Psoas muscle (tissue), 8 donors: ENCODE measurements around the gene RBMS2. TPM values are rescaled to one million over a fixed set of nuclear protein-coding genes. Genes with fewer than 3 reads are reported as not detected.
"Not testable (repeated sequence)": the region's sequence is repeated elsewhere in the genome, so short reads cannot be mapped to it uniquely, and the experiment has no call there.

Experiments
- ATAC-seq, 4 donors: fragments of 200-7000 bp; cut with Tn5 transposase; one replicate each; pipeline ENCODE4 v1.9.1; 2020; ENCODE audit warnings: moderate library complexity in 3 of 4, mild to moderate bottlenecking in 2 of 4
- DNase-seq, 2 donors: peaks; one replicate each; pipeline ENCODE4 v3.0.0-alpha.2; 2020
- H3K27ac ChIP-seq: fragments of 200-600 bp; one replicate; pipeline ENCODE4 v1.8.0; 2022
- H3K27me3 ChIP-seq, 3 donors: fragments of 200-600 bp in 1 of 3; one replicate each; pipeline versions ENCODE4 v1.6.1 to v1.8.0; 2013 to 2022; ENCODE audit warnings: low read length in 2 of 3, mild to moderate bottlenecking in 2 of 3, moderate library complexity in 1 of 3; ENCODE audit not compliant: insufficient read depth in 3 of 3
- H3K36me3 ChIP-seq, 2 donors: fragments of 200-600 bp in 1 of 2; one replicate each; pipeline versions ENCODE4 v1.6.1 to v1.8.0; 2013 to 2022; ENCODE audit warnings: low read depth in 1 of 2, mild to moderate bottlenecking in 1 of 2, moderate library complexity in 1 of 2; ENCODE audit not compliant: insufficient read depth in 1 of 2
- H3K4me1 ChIP-seq: fragments of 200-600 bp; one replicate; pipeline ENCODE4 v1.8.0; 2022
- H3K4me3 ChIP-seq: fragments of 200-600 bp; one replicate; pipeline ENCODE4 v1.8.0; 2022; ENCODE audit warnings: mild to moderate bottlenecking
- H3K9me3 ChIP-seq: fragments of 200-600 bp; one replicate; pipeline ENCODE4 v1.8.0; 2022
- WGBS, 3 donors: extraction: QIAGEN DNeasy Blood & Tissue Kit; methylation state at CpG; one replicate each; pipeline versions ENCODE4 v1.1.6 to v1.1.7; 2013; 5-methylcytosine and 5-hydroxymethylcytosine counted together
- intact Hi-C, 2 donors: fragments of 100-400 bp; cut with DNase I; formaldehyde crosslinking; loops; one replicate each; pipeline versions ENCODE4 v1.11.0 to v1.14.2; 2022
- polyA plus RNA-seq, 3 donors: library from polyadenylated mRNA; stranded (reverse); fragments of 200-250 nt; gene quantifications; one replicate each; pipeline ENCODE4 v1.2.3, GENCODE V29; 2013
- total RNA-seq, 4 donors: library from RNA; stranded (reverse); fragmentation: NEBNext Ultra II Directional in 2 of 4; extraction: Animal tissue kit (Norgen Biotek cat#: 25700) in 2 of 4; gene quantifications; one replicate each; pipeline versions ENCODE4 v1.2.1 to v1.2.4, GENCODE V29; 2021 to 2023
- TF ChIP-seq, protein P1 (sequence below): fragments of 200-600 bp; IDR thresholded peaks from one replicate; pipeline ENCODE4 v1.8.0; 2022; ENCODE audit warnings: antibody characterized with exemption
- donor health status: healthy with polysubstance abuse.
- donor health status: DM: no; HTN: no; CAD: no; lungs with moderate emphysema.
- donor health status: Bipolar disorder and iron deficiency.
- donor health status: healthy.
- donor health status: DM: yes; HTN: yes; CAD: no.
- donor health status: DM: no; HTN: no; CAD: no.
- donor health status: DM: no; HTN: no; CAD: no.
- donor health status: DM: yes; HTN: yes; CAD: no.

The RBMS2 gene
- total and polyA plus RNA-seq, 7 donors, result 3.0 to 20.5 (median 11.8) TPM

DNA sequence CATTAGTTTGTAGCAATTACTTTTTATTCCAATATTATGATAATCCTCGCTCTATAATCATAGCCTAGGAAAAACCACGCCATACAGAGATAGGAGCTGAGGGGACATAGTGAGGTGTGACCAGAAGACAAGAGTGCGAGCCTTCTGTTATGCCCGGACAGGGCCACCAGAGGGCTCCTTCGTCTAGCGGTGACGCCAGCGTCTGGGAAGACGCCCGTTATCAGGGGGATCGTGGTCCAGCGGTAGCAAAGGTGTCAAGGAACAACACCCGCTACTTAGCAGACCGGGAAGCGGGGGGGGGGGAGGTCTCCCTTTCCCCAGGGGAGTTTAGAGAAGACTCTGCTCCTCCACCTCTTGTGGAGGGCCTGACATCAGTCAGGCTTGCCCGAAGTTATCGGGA lies 24.9 kb upstream of the RBMS2 start:
- 7 to 11% (median 8%) methylated on average over 14 to 17 of the region's 17 CpGs for WGBS, 3 donors
- TF ChIP-seq, protein P1, sequence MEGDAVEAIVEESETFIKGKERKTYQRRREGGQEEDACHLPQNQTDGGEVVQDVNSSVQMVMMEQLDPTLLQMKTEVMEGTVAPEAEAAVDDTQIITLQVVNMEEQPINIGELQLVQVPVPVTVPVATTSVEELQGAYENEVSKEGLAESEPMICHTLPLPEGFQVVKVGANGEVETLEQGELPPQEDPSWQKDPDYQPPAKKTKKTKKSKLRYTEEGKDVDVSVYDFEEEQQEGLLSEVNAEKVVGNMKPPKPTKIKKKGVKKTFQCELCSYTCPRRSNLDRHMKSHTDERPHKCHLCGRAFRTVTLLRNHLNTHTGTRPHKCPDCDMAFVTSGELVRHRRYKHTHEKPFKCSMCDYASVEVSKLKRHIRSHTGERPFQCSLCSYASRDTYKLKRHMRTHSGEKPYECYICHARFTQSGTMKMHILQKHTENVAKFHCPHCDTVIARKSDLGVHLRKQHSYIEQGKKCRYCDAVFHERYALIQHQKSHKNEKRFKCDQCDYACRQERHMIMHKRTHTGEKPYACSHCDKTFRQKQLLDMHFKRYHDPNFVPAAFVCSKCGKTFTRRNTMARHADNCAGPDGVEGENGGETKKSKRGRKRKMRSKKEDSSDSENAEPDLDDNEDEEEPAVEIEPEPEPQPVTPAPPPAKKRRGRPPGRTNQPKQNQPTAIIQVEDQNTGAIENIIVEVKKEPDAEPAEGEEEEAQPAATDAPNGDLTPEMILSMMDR, result peak; percentile 42

DNA sequence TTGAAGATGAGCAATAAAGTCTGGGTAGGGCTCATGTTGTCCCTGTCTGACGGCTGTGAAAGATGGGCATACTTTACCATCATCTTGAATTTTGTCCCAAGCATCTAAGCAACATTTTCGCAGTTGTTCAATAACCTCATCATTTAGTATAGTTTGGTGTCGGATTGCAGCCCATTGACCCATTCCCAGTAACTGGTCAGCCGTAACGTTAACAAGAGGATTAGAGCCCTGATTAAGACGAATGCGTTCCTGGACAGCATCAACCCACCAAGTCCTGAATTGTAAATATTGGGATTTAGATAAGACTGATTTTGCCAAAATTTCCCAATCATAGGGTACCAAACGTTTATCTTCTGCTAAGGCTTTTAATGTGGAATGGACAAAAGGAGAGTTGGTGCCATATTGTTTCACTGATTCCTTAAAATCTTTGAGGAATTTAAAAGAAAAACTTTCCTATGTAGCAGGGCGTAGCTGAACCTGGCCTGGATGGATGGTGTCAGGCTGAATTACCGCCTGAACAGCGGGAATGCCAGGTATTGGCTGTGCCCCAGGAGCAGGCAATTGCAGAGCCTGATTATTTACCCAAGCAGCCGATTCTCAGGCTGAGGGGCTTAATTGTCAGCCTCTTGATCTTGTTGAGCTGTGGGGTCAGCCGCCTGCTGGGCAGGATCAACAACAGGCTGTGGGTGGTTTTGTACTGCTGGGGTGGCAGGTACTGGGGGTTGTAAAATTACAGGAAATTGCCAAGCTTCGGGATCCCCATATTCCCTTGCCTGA lies 23.3 kb upstream of the RBMS2 start:
- H3K36me3 ChIP-seq, H3K27me3 ChIP-seq, H3K4me1 ChIP-seq, H3K9me3 ChIP-seq, H3K27ac ChIP-seq, DNase-seq, H3K4me3 ChIP-seq, intact Hi-C loops, ATAC-seq: not testable (repeated sequence)
- WGBS, 3 donors, result 76 to 80% (median 79%) methylated on average over 14 of the region's 14 CpGs

More for the DNA sequence above, 24.9 kb upstream of the RBMS2 start:
- H3K27ac ChIP-seq, H3K36me3 ChIP-seq, H3K4me1 ChIP-seq, ATAC-seq, H3K9me3 ChIP-seq, intact Hi-C loops: not testable (repeated sequence)
- Histone ChIP-seq H3K4me3 (peak overlapping the region; percentile 36), H3K27me3 (peaks cover 0 to 12% (median 0%) of the 10 kb centered on the region in 3 donors)
- DNase-seq, result peak; percentile 65 to 77

DNA sequence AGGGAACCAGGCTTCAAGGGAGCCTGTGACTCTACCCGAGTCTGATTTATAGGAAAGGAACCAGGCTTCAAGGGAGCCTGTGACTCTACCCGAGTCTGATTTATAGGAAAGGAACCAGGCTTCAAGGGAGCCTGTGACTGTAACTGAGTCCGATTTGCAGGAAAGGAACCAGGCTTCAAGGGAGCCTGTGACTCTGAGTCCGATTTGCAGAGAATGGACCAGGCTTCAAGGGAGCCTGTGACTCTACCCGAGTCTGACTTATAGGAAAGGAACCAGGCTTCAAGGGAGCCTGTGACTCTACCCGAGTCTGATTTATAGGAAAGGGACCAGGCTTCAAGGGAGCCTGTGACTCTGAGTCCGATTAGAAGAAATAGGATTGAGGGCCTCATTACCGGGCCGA lies 22.2 kb upstream of the RBMS2 start:
- H3K36me3 ChIP-seq, H3K27ac ChIP-seq, ATAC-seq, intact Hi-C loops, H3K9me3 ChIP-seq, H3K4me1 ChIP-seq, H3K27me3 ChIP-seq, DNase-seq, H3K4me3 ChIP-seq: not testable (repeated sequence)
- 72 to 78% (median 72%) methylated on average over 9 of the region's 9 CpGs for WGBS, 3 donors

DNA sequence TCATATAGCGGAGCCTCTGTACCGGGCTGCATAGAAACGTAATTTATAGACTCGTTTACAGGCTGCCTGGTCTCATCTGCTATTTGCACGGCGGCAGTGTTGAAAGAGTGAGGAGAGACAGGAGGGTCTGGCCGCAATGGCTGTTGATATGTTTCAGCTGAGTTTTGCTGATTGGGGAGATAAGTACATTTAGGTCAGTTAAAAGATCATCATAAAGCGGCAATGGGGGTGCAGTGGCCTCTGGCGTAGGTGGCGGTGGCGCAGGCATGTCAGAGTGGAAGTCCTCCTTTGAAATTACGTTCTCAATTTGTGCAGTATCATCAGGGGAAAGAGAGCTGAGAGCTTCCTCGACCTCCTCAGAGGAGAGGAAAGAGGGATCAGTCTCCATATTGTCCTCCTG lies 21.7 kb upstream of the RBMS2 start:
- ATAC-seq, H3K4me3 ChIP-seq, H3K27ac ChIP-seq, H3K9me3 ChIP-seq, H3K27me3 ChIP-seq, intact Hi-C loops, H3K36me3 ChIP-seq, DNase-seq, H3K4me1 ChIP-seq: not testable (repeated sequence)
- WGBS, 3 donors, result 80 to 86% (median 83%) methylated on average over 13 of the region's 13 CpGs

DNA sequence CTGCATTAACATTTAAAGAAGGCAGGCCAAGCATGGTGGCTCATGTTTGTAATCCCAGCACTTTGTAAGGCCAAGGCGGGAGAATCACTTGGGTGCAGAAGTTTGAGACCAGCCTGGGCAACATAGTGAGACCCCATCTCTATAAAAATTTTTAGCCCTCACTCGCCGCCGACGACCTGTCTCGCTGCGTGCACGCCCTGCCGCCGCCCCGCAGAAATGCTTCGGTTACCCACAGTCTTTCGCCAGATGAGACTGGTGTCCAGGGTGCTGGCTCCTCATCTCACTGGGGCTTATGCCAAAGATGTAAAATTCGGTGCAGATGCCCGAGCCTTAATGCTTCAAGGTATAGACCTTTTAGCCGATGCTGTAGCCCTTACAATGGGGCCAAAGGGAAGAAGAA lies 10.8 kb upstream of the RBMS2 start:
- Histone ChIP-seq H3K4me3 (no peak overlapping the region), H3K9me3 (no peaks in the 10 kb centered on the region), H3K36me3 (no peaks in the 10 kb centered on the region), H3K4me1 (peaks cover 4% of the 10 kb centered on the region), H3K27me3 (no peaks in the 10 kb centered on the region), H3K27ac (no peak overlapping the region)
- WGBS, 3 donors, result 91% methylated on average over 16 of the region's 16 CpGs
- DNase-seq, result no peak
- intact Hi-C loops, result loop anchor here (5.0 to 10.0 kb wide), 4 partner anchors 62 to 494 kb away; partner anchors contain the start of gene ZBTB39 (in 1 of the 2)
- TF ChIP-seq, protein P1, result no peak
- ATAC-seq, result no peak

DNA sequence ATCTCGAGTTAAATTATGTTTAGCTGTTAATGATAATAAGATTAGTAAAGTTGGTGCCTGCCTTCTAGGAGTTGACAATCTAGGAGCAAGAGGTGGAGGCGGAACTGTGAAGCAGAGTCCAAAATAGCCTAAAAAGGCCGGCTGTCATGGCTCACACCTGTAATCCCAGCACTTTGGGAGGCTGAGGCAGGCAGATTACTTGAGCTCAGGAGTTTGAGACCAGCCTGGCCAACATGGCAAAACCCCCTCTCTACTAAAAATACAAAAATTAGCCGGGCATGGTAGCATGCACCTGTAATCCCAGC lies 7.7 kb upstream of the RBMS2 start:
- intact Hi-C loops, result loop anchor here (1.0 to 10.0 kb wide), 5 partner anchors 58 to 491 kb away; partner anchors contain the start of gene ZBTB39 (in 1 of the 2)
- not testable (repeated sequence) for H3K36me3 ChIP-seq, H3K4me3 ChIP-seq, H3K9me3 ChIP-seq, H3K27me3 ChIP-seq, DNase-seq, H3K4me1 ChIP-seq, H3K27ac ChIP-seq
- ATAC-seq, result peak in 2 of 4 donors; percentile 16 to 37
- 52 to 63% (median 56%) methylated on average over 4 of the region's 4 CpGs for WGBS, 3 donors
